ENCODE measurements around the gene POP4.

POP4 gene

GRCh38 chr19:29629836-29630534, 23.9 kb downstream of the POP4 start:
- no peak for DNase-seq (ENCODE audit: low read depth in 2 of 2)

GRCh38 chr19:29630655-29631054, 24.6 kb downstream of the POP4 start:
- no peak for DNase-seq (ENCODE audit: low read depth in 2 of 2)

GRCh38 chr19:29631450-29631849, 25.4 kb downstream of the POP4 start:
- no peak for DNase-seq (ENCODE audit: low read depth in 2 of 2)

DNA sequence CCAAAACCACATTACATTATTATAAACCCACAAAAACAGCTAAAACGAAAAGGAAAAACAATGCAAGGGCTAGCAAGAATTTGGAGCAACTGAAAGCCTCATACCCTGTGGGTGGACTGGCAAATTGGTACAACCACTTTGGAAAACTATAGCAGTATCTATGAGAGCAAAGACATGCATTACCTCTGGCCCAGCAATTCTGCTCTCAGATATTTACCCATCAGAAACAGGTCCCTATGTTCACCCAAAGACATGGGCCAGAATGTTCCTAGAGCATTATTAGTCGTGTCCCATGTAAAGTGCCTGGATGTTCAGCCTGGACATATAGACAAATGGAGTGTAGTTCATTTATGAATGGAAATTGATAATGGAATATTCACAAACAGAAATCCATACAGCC, 27.9 kb downstream of the POP4 start:
- no peak for DNase-seq (ENCODE audit: low read depth in 2 of 2)

GRCh38 chr19:29634423-29635130, 28.5 kb downstream of the POP4 start:
- no peak for DNase-seq (ENCODE audit: low read depth in 2 of 2)

- no peak for DNase-seq (ENCODE audit: low read depth in 2 of 2)
Measured at GRCh38 chr19:29635963-29636362, 29.9 kb downstream of the POP4 start.

DNA sequence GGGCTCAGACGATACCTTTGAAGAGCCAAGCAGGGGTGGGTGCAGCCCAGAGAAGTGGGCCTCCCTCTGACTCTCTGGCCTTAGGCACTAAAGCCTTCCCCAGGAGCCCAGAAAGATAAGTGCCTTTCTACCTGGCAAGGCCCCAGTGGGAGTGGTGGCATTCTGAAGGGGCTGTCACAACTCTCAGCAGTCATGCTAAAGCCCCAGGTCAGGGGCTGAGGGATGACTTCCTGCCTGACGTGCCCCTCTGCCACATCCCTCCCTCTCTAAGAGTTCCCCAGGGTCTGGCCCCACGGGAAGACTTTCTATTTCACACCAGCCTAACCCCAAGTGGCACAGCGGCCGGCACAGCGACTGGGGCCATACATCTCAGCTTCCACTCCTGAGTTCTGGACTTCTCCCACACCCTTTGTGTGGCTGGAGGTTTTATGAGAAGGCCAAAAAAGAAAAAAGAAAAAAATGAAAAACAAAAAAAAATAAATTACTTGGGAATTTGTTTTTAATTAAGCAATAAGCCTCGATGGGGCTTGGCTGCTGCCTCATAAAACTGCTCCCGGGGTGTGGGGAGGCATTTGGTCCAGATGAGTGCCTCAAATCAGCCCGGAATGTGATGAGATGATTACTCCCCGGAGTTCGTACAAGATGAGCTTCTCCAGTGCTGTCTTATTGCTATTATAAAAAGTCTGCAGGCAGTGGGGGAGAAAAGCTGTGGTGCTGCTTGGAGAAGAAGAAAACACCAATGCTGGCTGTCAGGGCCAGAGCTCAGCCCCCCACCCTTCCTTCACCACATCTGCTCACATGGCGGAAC, 30.7 kb downstream of the POP4 start:
- no peak for DNase-seq (ENCODE audit: low read depth in 2 of 2)

DNA sequence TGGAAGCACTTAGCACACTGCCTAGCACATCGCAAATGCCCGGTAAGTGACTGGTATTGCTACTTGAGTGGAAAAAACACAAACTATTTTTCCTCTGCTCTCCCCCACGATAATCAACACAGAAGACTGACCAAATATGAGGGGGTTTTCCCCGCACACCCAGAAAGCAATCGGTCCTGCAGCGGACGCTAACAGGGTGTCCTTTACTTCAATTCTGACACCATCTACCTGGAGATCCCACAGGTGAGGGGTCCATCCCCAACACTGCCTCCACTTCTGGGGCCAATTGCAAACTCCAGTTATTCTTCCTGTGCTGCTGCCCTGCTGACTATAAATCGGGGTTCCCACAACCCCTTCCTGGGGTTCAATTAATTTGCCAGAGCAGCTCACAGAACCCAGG, 33.0 kb downstream of the POP4 start:
- no peak for DNase-seq (ENCODE audit: low read depth in 2 of 2)

GRCh38 chr19:29640231-29640630, 34.1 kb downstream of the POP4 start:
- no peak for DNase-seq (ENCODE audit: low read depth in 2 of 2)

DNA sequence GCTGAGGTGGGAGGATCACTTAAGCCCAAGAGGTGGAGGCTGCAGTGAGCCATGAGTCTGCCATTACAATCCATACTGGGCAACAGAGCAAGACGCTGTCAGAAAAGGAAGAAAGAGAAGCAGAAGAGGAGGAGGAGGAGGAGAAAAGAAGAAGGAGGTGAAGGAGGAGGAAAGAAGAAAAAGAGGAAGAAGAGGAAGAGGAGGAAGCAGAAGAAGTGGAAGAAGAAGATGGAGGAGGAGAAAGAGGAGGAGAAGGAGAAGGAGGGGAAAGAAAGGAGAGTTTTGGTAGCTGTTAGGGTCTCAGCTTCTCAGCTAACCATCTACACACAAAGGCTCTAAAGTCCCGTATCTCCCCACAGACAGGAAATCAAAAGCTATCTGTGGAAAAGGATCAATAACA, 35.5 kb downstream of the POP4 start:
- no peak for DNase-seq (ENCODE audit: low read depth in 2 of 2)

DNA sequence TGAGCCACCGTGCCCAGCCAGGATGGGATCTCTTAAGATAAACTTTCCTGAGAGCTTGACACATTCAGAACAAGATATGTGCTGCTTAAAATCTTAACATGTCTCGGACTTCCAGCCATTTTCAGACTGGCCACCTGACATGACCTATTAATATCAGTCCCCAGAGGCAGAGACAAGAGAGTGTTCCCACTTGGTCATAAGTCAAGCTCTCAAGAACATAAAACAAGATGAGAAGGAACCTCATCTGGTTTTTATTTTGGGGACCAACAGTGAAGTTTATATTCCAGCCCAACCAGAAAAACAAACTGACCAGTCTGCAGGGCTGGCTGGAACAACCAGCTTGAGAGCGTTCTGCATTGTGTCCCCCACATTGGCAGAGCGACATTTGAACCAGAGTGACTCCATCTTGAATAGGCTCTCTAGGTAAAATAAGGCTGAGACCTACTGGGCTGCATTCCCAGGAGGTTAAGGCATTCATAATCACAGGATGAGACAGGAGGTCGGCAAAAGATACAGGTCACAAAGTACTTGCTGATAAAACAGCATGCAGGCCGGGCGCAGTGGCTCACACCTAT, 37.4 kb downstream of the POP4 start:
- no peak for DNase-seq (ENCODE audit: low read depth in 2 of 2)

- DNase-seq (ENCODE audit: low read depth in 2 of 2) = no peak
Measured at GRCh38 chr19:29644210-29644609, 38.1 kb downstream of the POP4 start.

- no peak for DNase-seq (ENCODE audit: low read depth in 2 of 2)
Measured at GRCh38 chr19:29645491-29645867, 39.4 kb downstream of the POP4 start.

DNA sequence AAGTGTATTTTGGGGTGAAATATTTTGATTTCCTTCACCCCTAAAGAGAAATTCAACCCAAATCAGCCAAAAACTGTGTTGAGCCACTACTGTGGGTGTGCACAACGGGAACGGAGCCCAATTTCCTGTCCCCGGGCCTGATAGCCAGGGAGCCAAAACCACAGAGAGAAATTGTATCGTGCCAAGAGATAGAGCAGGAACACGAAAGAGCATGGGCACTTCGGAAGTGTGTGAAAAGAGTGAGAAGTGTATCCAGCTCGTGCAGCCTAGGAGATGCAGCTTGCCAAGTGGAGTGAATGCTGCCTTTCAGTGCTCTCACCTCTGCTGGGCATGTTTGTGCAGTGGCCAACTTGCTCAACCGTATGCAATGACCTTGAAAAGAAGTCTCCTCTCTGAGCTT, 39.8 kb downstream of the POP4 start:
- no peak for DNase-seq (ENCODE audit: low read depth in 2 of 2)

GRCh38 chr19:29650772-29651387, 44.8 kb downstream of the POP4 start:
- no peak for DNase-seq (ENCODE audit: low read depth in 2 of 2)

DNA sequence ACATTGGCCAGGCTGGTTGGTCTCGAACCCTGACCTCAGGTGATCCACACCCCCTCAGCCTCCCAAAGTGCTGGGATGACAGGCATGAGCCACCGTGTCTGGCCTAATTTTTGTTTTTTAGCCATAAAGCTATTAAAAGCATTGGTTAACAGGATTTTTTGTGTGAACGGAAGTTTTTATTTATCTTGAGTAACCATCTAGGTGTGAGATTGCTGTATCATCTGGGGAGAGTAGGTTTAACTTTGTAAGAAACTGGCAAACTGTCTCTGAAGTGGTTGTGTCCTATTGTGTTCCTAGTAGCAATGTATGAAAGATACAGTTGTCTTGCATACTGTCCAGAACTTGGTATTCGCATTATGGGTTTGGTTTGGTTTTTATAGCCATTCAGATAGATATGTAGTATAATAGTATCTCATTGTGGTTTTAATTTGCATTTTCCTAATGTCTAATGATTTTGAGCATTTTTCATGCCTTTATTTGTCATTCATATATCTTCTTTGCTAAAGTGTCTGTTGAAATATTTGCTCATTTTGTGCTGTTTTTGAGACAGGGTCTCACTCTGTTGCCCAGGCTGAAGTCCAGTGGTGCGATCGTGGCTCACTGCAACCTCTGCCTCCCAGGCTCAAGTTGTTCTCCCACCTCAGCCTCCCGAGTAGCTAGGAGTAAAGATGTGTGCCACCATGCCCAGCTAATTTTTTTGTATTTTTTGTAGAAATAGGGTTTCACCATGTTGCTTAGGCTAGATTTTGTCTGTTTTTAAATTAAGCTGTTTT, 45.7 kb downstream of the POP4 start:
- no peak for DNase-seq (ENCODE audit: low read depth in 2 of 2)

GRCh38 chr19:29653398-29653797, 47.3 kb downstream of the POP4 start:
- no peak for DNase-seq (ENCODE audit: low read depth in 2 of 2)

- no peak for DNase-seq (ENCODE audit: low read depth in 2 of 2)
Measured at GRCh38 chr19:29655648-29656335, 49.7 kb downstream of the POP4 start.

DNA sequence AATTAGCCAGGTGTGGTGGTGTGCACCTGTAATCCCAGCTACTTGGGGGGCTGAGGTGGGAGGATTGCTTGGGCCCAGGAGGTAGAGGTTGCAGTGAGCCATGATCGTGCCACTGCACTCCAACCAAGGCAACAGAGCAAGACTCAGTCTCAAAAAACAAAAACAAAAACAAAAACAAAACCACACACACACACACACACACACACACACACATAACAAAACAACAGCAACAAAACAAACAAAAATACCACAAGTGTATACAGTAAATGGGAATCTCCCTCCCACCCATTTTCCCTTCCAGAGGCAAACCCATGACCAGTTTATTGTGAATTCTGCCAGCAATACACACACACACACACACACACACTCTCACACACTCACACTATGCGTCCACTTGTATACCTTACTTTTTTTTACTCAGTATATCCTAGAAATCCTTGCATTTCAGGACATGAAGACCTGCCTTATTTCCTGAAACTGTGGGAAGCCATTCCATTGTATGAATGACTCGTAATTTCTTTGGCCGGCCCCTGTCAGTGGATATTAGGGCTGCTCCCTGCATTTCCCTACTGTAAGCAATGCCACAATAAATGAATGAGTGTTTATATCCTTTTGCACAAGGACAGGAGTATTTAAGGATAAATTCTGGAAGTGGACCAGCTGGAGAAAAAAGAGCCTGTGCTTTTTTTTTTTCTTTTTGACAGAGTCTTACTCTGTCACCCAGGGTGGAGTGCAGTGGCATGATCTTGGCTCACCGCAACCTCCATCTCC, 52.3 kb downstream of the POP4 start:
- no peak for DNase-seq (ENCODE audit: low read depth in 2 of 2)

- DNase-seq (ENCODE audit: low read depth in 2 of 2) = no peak
Measured at GRCh38 chr19:29660835-29661234, 54.8 kb downstream of the POP4 start.

Measured in stimulated activated CD8-positive, alpha-beta memory T cell treated with anti-CD3 and anti-CD28 coated beads, Interleukin-15, amount 100 ng/mL, for 48 hours (primary cell).